Lower leg skin (tissue), 4 donors: ENCODE measurements around the gene PDXK. TPM values are rescaled to one million over a fixed set of nuclear protein-coding genes. Genes with fewer than 3 reads are reported as not detected.

Source experiments
- DNase-seq, 2 donors: peaks; one replicate each; pipeline ENCODE4 v3.0.0-alpha.2; 2019; ENCODE audit warnings: low spot score in 2 of 2
- H3K4me3 ChIP-seq: fragments of 200-600 bp; sonication (generic); 2 replicates; pipeline ENCODE4 v1.5.1; 2017; ENCODE audit warnings: mild to moderate bottlenecking, low read depth; ENCODE audit not compliant: poor library complexity, severe bottlenecking
- CTCF ChIP-seq, 3 donors: fragments of 450-650 bp; IDR thresholded peaks; one replicate each; pipeline ENCODE4 v1.5.1; 2016; ENCODE audit warnings: antibody characterized with exemption in 3 of 3, mild to moderate bottlenecking in 3 of 3, moderate library complexity in 2 of 3
- POLR2A ChIP-seq, 2 donors: fragments of 450-650 bp; IDR thresholded peaks; one replicate each; pipeline ENCODE4 v1.6.1; 2016 to 2017; ENCODE audit warnings: antibody characterized with exemption in 2 of 2, mild to moderate bottlenecking in 1 of 2, moderate library complexity in 1 of 2
- WGBS, 2 donors: methylation state at CpG; one replicate each; pipeline ENCODE4 v1.1.5; 2018; 5-methylcytosine and 5-hydroxymethylcytosine counted together
- intact Hi-C: fragments of 100-400 bp; cut with DNase I; formaldehyde crosslinking; loops from one replicate; pipeline ENCODE4 v1.15.0; 2023; ENCODE audit warnings: low total_unique reads
- total RNA-seq, 4 donors: library from RNA; depleted of rRNA; stranded (reverse); fragments of >200 nt; gene quantifications; one replicate each; pipeline ENCODE4 v1.1.0, GENCODE V29; 2016

PDXK gene
- total RNA-seq, 4 donors from 2014 or later, result 19.5 to 55.6 (median 42.1) TPM

GRCh38 chr21:43701936-43702784 lies 16.8 kb upstream of the PDXK start:
- TF ChIP-seq POLR2A (IDR thresholded peaks at IDR 0.05) (no peak), CTCF (IDR thresholded peaks at IDR 0.05) (no peak)
- WGBS, 2 donors, result 63 to 68% methylated on average over 25 to 28 of the region's 29 CpGs
- DNase-seq, result no peak
- no peak overlapping the region for H3K4me3 ChIP-seq
- intact Hi-C loops, result loop anchor here (10.0 kb wide), 1 partner anchor 193 kb away; no protein-coding TSS in a partner anchor

- no peak overlapping the region for H3K4me3 ChIP-seq
- DNase-seq, result no peak
- intact Hi-C loops, result loop anchor here (10.0 kb wide), 1 partner anchor 192 kb away; no protein-coding TSS in a partner anchor
- 43 to 60% methylated on average over 12 of the region's 12 CpGs for WGBS, 2 donors
- no peak for TF ChIP-seq POLR2A (IDR thresholded peaks at IDR 0.05)
- no peak for TF ChIP-seq CTCF (IDR thresholded peaks at IDR 0.05)
Measured at GRCh38 chr21:43702785-43703034, 16.2 kb upstream of the PDXK start.

- no peak overlapping the region for H3K4me3 ChIP-seq
Measured at GRCh38 chr21:43703035-43703880, 15.7 kb upstream of the PDXK start.

GRCh38 chr21:43707462-43707861 lies 11.5 kb upstream of the PDXK start:
- no peak for DNase-seq
- TF ChIP-seq POLR2A (IDR thresholded peaks at IDR 0.05) (no peak), CTCF (IDR thresholded peaks at IDR 0.05) (no peak)
- 90 to 93% methylated on average over 9 of the region's 9 CpGs for WGBS, 2 donors
- no peak overlapping the region for H3K4me3 ChIP-seq
- intact Hi-C loops, result loop anchor here (10.0 kb wide), 1 partner anchor 187 kb away; no protein-coding TSS in a partner anchor

More at GRCh38 chr21:43703035-43703880, 15.7 kb upstream of the PDXK start:
- WGBS, 2 donors, result 38 to 39% methylated on average over 29 of the region's 29 CpGs
- no peak for DNase-seq
- intact Hi-C loops, result loop anchor here (10.0 kb wide), 1 partner anchor 192 kb away; no protein-coding TSS in a partner anchor
- TF ChIP-seq POLR2A (IDR thresholded peaks at IDR 0.05) (no peak), CTCF (IDR thresholded peaks at IDR 0.05) (no peak)

- 89 to 94% methylated on average over 13 of the region's 13 CpGs for WGBS, 2 donors
Measured at GRCh38 chr21:43708745-43709381, 10.1 kb upstream of the PDXK start.

More at GRCh38 chr21:43708745-43709381, 10.1 kb upstream of the PDXK start:
- no peak for TF ChIP-seq CTCF (IDR thresholded peaks at IDR 0.05)
- no peak for TF ChIP-seq POLR2A (IDR thresholded peaks at IDR 0.05)
- no peak for DNase-seq
- intact Hi-C loops, result loop anchor here (10.0 kb wide), 1 partner anchor 186 kb away; no protein-coding TSS in a partner anchor
- no peak overlapping the region for H3K4me3 ChIP-seq
